PFSK-1 (cell line): Measurements from ENCODE around the gene SPESP1.

ENCODE experiments used
- FOXP2 ChIP-seq: optimal IDR thresholded peaks from 2 replicates; pipeline ENCODE3; 2011; ENCODE audit warnings: borderline replicate concordance, control low read depth, inconsistent platforms; ENCODE audit not compliant: insufficient read depth; ENCODE audit errors: extremely low read length, extremely low read depth
- POLR2AphosphoS5 ChIP-seq: IDR thresholded peaks from 2 replicates; pipeline ENCODE4 v1.6.1; 2012; ENCODE audit warnings: low read depth, mild to moderate bottlenecking, control low read depth, low read length, moderate library complexity
- REST ChIP-seq, 2 experiments: IDR thresholded peaks; 2 replicates each; pipeline versions ENCODE4 v1.6.1 to v1.8.0; 2011 to 2012; ENCODE audit warnings: low read depth in 2 of 2, low read length in 2 of 2, control low read depth in 1 of 2, inconsistent platforms in 1 of 2, mild to moderate bottlenecking in 1 of 2, moderate library complexity in 1 of 2; ENCODE audit not compliant: insufficient read depth in 1 of 2
- SIN3A ChIP-seq: IDR thresholded peaks from 2 replicates; pipeline ENCODE4 v1.6.1; 2012; ENCODE audit warnings: mild to moderate bottlenecking, low read length, moderate library complexity, borderline replicate concordance; ENCODE audit not compliant: insufficient read depth
- TAF1 ChIP-seq: IDR thresholded peaks from 2 replicates; pipeline ENCODE4 v1.6.1; 2012; ENCODE audit warnings: low read length, control low read depth, borderline replicate concordance; ENCODE audit not compliant: insufficient read depth

GRCh38 chr15:68994981-68995761, 64.8 kb downstream of the SPESP1 start:
- TF ChIP-seq POLR2AphosphoS5 (no peak), TAF1 (no peak), REST (IDR thresholded peaks at IDR 0.05; ENCODE audit: insufficient read depth in 1 of 2, low read depth in 2 of 2, low read length in 2 of 2) (no peak), SIN3A (no peak), FOXP2 (no peak)
